Mucosa of stomach (tissue), 1 donor: Measurements from ENCODE around the gene CPXM2.

Experiments
- H3K27me3 ChIP-seq: one replicate; pipeline ENCODE4 v1.7.0; 2013; ENCODE audit warnings: mild to moderate bottlenecking, low read length; ENCODE audit not compliant: control insufficient read depth, insufficient read depth
- H3K36me3 ChIP-seq: one replicate; pipeline ENCODE4 v1.7.0; 2013; ENCODE audit warnings: low read length; ENCODE audit not compliant: control insufficient read depth, insufficient read depth
- H3K4me1 ChIP-seq: one replicate; pipeline ENCODE4 v1.7.0; 2013; ENCODE audit warnings: mild to moderate bottlenecking, low read length; ENCODE audit not compliant: control insufficient read depth, insufficient read depth
- H3K4me3 ChIP-seq: one replicate; pipeline ENCODE4 v1.7.0; 2013; ENCODE audit warnings: low read length
- H3K9ac ChIP-seq: one replicate; pipeline ENCODE4 v1.7.0; 2013; ENCODE audit warnings: mild to moderate bottlenecking, low read length, moderate library complexity
- H3K9me3 ChIP-seq: one replicate; pipeline ENCODE4 v1.7.0; 2013; ENCODE audit warnings: mild to moderate bottlenecking, low read length, moderate library complexity; ENCODE audit not compliant: control insufficient read depth
- donor health status: Pancreatic carcinoma.

Gene CPXM2

GRCh38 chr10:123863721-123864482 is 27.7 kb downstream of the CPXM2 start:
- Histone ChIP-seq H3K9ac (no peak overlapping the region), H3K27me3 (no peaks in the 10 kb centered on the region), H3K4me1 (no peaks in the 10 kb centered on the region)

GRCh38 chr10:123863183-123863575 is 28.4 kb downstream of the CPXM2 start:
- Histone ChIP-seq H3K4me1 (no peaks in the 10 kb centered on the region), H3K36me3 (no peaks in the 10 kb centered on the region), H3K9ac (no peak overlapping the region)

More at GRCh38 chr10:123863721-123864482, 27.7 kb downstream of the CPXM2 start:
- Histone ChIP-seq H3K4me3 (no peak overlapping the region), H3K9me3 (no peaks in the 10 kb centered on the region), H3K36me3 (no peaks in the 10 kb centered on the region)

GRCh38 chr10:123862421-123863182 is 29.0 kb downstream of the CPXM2 start:
- H3K9ac ChIP-seq: no peak overlapping the region
- H3K27me3 ChIP-seq: no peaks in the 10 kb centered on the region
- H3K4me1 ChIP-seq: no peaks in the 10 kb centered on the region
- no peak overlapping the region for H3K4me3 ChIP-seq
- no peaks in the 10 kb centered on the region for H3K36me3 ChIP-seq
- H3K9me3 ChIP-seq: no peaks in the 10 kb centered on the region

More at GRCh38 chr10:123863183-123863575, 28.4 kb downstream of the CPXM2 start:
- no peaks in the 10 kb centered on the region for H3K27me3 ChIP-seq
- no peak overlapping the region for H3K4me3 ChIP-seq
- no peaks in the 10 kb centered on the region for H3K9me3 ChIP-seq

DNA sequence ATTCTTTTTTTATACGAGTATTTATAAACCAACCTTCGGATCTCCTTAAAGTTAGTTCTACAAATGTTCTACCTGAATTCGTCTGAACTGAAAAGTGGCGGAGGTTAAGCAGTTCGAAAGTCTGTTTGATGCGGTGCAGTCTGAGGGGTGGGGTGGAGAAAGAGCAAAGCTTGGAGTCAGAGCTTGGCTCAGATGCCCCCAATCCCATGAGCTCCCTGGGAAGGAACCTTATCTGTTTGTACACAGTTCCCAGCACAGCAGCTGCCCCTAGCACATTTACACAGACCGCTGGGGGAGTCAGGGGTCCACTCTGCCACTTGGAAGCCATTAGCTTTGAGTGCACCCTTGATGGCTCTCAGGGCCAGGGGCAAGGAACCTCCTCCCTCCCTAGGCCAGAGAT is 30.8 kb downstream of the CPXM2 start:
- no peak overlapping the region for H3K9ac ChIP-seq
- no peaks in the 10 kb centered on the region for H3K9me3 ChIP-seq
- H3K4me3 ChIP-seq: no peak overlapping the region
- H3K27me3 ChIP-seq: no peaks in the 10 kb centered on the region
- no peaks in the 10 kb centered on the region for H3K36me3 ChIP-seq
- H3K4me1 ChIP-seq: no peaks in the 10 kb centered on the region

GRCh38 chr10:123860209-123860608 is 31.4 kb downstream of the CPXM2 start:
- no peaks in the 10 kb centered on the region for H3K36me3 ChIP-seq
- no peak overlapping the region for H3K9ac ChIP-seq
- H3K4me1 ChIP-seq: no peaks in the 10 kb centered on the region
- no peak overlapping the region for H3K4me3 ChIP-seq
- H3K27me3 ChIP-seq: no peaks in the 10 kb centered on the region
- H3K9me3 ChIP-seq: no peaks in the 10 kb centered on the region

DNA sequence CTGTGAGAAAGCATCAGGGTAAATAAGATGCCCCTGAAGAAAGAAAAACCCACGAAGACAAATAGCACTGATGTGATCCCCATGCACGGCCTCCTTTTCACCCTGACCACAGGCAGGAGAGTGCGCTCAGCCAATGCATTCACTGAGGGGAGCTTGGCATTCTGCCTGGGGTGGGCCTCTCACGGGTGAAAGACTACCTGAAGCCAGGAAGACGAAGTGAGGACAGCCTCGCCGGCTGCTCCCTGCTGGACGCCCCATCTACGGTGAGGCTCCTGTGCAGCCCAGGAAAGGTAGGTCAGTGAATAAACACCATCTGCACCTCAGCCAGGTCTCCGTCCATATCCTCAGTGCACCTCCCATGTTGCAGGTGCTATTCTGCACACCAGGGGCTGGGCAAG is 32.0 kb downstream of the CPXM2 start:
- Histone ChIP-seq H3K36me3 (no peaks in the 10 kb centered on the region), H3K27me3 (no peaks in the 10 kb centered on the region), H3K9ac (no peak overlapping the region), H3K9me3 (no peaks in the 10 kb centered on the region), H3K4me3 (no peak overlapping the region), H3K4me1 (no peaks in the 10 kb centered on the region)

DNA sequence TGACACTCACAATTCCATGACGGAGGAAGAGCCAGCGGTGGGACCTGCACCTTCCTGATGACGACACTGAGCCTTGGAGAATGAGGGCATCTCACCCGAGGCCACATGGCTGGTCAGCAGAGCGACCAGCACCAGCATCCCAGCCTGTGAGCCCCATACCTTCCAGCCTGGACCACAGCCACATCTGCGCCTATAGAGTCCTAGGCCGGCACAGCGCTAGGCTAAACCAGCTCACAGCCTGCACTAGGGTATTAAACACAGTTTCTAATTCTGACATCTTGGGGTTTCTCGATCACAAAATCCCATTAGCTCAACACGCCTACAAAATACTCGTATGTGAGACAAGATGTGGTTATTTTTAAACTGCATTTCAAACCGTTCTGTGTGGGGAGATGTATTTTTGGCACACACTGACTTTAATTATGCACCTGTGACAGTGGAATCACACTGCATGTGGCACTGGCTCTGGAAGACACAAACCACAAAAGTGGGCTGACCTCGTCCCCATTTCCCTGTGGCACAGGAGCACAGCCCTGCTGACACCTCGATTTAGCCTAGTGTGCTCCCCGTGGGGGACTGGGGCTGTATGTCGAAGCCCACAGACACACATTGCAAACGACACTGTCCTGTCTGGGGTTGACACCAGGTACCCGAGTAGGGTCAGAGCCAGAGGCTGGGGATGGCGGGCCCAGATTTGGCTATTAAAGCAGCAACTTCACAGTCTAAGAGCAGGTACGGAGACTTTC is 32.5 kb downstream of the CPXM2 start:
- Histone ChIP-seq H3K9ac (no peak overlapping the region), H3K27me3 (no peaks in the 10 kb centered on the region), H3K9me3 (no peaks in the 10 kb centered on the region), H3K4me3 (no peak overlapping the region), H3K4me1 (no peaks in the 10 kb centered on the region), H3K36me3 (no peaks in the 10 kb centered on the region)

- no peak overlapping the region for H3K4me3 ChIP-seq
- H3K9me3 ChIP-seq: no peaks in the 10 kb centered on the region
- no peaks in the 10 kb centered on the region for H3K4me1 ChIP-seq
- H3K36me3 ChIP-seq: no peaks in the 10 kb centered on the region
- H3K27me3 ChIP-seq: no peaks in the 10 kb centered on the region
- H3K9ac ChIP-seq: no peak overlapping the region
These were observed 33.4 kb downstream of the CPXM2 start for GRCh38 chr10:123858077-123858681.

DNA sequence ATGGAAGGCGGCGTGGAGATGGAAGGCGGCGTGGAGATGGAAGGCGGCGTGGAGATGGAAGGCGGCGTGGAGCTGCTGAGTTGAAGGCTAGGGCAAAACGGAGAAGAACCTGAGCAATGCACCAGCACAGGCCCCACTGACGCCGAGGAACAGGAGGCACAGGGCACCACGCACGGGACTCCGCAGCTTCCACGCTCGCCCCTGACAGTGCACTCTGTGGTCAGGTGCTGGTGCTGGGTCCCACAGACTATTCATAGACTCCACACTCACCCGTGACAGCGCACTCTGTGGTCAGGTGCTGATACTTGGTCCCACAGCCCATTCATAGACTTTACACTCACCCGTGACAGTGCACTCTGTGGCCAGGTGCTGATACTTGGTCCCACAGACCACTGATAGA is 34.0 kb downstream of the CPXM2 start:
- Histone ChIP-seq H3K36me3 (no peaks in the 10 kb centered on the region), H3K27me3 (no peaks in the 10 kb centered on the region), H3K9me3 (no peaks in the 10 kb centered on the region), H3K9ac (no peak overlapping the region), H3K4me1 (no peaks in the 10 kb centered on the region), H3K4me3 (no peak overlapping the region)

- H3K27me3 ChIP-seq: no peaks in the 10 kb centered on the region
- H3K36me3 ChIP-seq: no peaks in the 10 kb centered on the region
- no peak overlapping the region for H3K4me3 ChIP-seq
- no peak overlapping the region for H3K9ac ChIP-seq
- no peaks in the 10 kb centered on the region for H3K4me1 ChIP-seq
- H3K9me3 ChIP-seq: no peaks in the 10 kb centered on the region
These were observed 36.5 kb downstream of the CPXM2 start for GRCh38 chr10:123855008-123855684.

GRCh38 chr10:123854498-123854897 is 37.1 kb downstream of the CPXM2 start:
- Histone ChIP-seq H3K4me1 (no peaks in the 10 kb centered on the region), H3K36me3 (no peaks in the 10 kb centered on the region), H3K4me3 (no peak overlapping the region), H3K9me3 (no peaks in the 10 kb centered on the region), H3K27me3 (no peaks in the 10 kb centered on the region), H3K9ac (no peak overlapping the region)
